H1 (cell line): ENCODE data around the gene SH2B2.

ENCODE experiments used
- CBX8 ChIP-seq: fragments of 300-800, 300-1000 bp; sonication (generic); IDR thresholded peaks from 2 replicates; pipeline ENCODE4 v1.7.1; 2016; ENCODE audit warnings: low read depth, low read length, borderline replicate concordance
- CTCF ChIP-seq, 3 experiments: IDR thresholded peaks; 1 replicate in 2 of 3; 2 replicates in 1 of 3; pipeline versions ENCODE4 v1.5.1 to v1.6.1; 2011; ENCODE audit warnings: low read length in 3 of 3, mild to moderate bottlenecking in 3 of 3, inconsistent platforms in 2 of 3, low read depth in 1 of 3, moderate library complexity in 1 of 3; ENCODE audit not compliant: insufficient read depth in 1 of 3; ENCODE audit errors: control extremely low read depth in 1 of 3
- NRF1 ChIP-seq: IDR thresholded peaks from 2 replicates; pipeline ENCODE4 v1.6.1; 2011; ENCODE audit warnings: mild to moderate bottlenecking, low read depth, low read length, improper control_type of control experiment
- SIX5 ChIP-seq: IDR thresholded peaks from 2 replicates; pipeline ENCODE4 v1.6.1; 2011; ENCODE audit warnings: mild to moderate bottlenecking, low read depth, low read length
- SP1 ChIP-seq: IDR thresholded peaks from 2 replicates; pipeline ENCODE4 v1.6.1; 2011; ENCODE audit warnings: low read depth, low read length
- TAF1 ChIP-seq: IDR thresholded peaks from 2 replicates; pipeline ENCODE4 v1.6.1; 2011; ENCODE audit warnings: mild to moderate bottlenecking, low read depth, low read length

DNA sequence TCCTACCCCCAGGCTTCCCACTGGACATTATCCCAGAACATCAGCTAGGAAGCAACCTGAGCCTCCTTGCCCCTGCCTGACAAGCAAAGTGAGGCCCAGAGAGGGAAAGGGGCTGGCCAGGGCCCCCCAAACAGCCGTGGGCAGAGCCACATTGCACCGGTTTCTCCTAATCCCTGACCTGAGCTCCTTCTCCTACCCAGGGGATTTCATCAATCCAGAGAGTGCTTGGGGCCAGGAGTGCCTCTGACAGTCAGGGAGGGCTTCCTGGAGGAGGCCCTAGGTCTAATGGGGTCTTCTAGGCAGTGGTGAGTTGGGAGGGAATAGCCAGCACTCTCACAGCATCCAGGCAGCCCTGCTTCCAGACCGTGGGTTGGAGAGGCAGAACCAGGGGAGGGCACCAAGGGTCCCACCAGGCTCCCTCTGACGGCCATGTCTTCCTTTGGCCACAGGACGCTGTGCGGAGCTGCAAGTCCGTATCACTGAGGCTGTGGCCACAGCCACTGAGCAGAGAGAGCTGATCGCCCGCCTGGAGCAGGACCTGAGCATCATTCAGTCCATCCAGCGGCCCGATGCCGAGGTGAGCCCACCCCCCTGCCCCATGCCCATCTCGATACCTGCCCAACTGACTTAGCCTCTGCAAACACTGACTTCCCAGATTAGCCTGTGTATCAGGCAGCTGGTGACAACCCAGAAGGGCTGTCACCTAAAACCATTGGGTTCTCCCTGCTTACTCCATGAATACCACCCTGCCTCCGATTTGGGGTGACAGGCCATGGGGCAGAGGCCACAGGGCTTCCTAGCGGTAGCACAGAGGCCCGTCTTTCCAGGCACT lies 13.5 kb upstream of the SH2B2 start:
- TF ChIP-seq CBX8 (no peak), SIX5 (no peak), SP1 (no peak), NRF1 (no peak), CTCF (IDR thresholded peaks at IDR 0.05; ENCODE audit: control extremely low read depth in 1 of 3, insufficient read depth in 1 of 3, low read depth in 1 of 3, low read length in 3 of 3) (no peak), TAF1 (no peak)
